Bronchial epithelial cell (primary cell): ENCODE measurements around the gene KCNA5. TPM values are rescaled to one million over a fixed set of nuclear protein-coding genes. Genes with fewer than 3 reads are reported as not detected.

Experiments used
- DNase-seq: peaks from one replicate; pipeline ENCODE4 v3.0.0-alpha.2; 2010; ENCODE audit warnings: low read depth
- FAIRE-seq: peaks from 2 replicates; lab custom pipeline; 2011; peaks lifted over from hg19 to GRCh38; lab: Jason Lieb, UNC
- H3K27me3 ChIP-seq: 2 replicates; pipeline ENCODE4 v1.5.1; 2011; ENCODE audit warnings: low read length; ENCODE audit not compliant: control insufficient read depth, insufficient read depth
- H3K36me3 ChIP-seq: 2 replicates; pipeline ENCODE4 v1.5.1; 2011; ENCODE audit warnings: low read length; ENCODE audit not compliant: control insufficient read depth, insufficient read depth
- H3K4me3 ChIP-seq: 2 replicates; pipeline ENCODE4 v1.5.1; 2011; ENCODE audit warnings: mild to moderate bottlenecking, low read depth, low read length, control low read depth
- CTCF ChIP-seq: IDR thresholded peaks from 2 replicates; pipeline ENCODE4 v1.5.1; 2011; ENCODE audit warnings: mild to moderate bottlenecking, moderate library complexity, low read length, control low read depth, inconsistent platforms; ENCODE audit not compliant: insufficient read depth, severe bottlenecking
- total RNA-seq: library from RNA; depleted of rRNA; stranded (reverse); fragments of >200 nt; gene quantifications from 2 replicates; pipeline ENCODE4 v1.2.1, GENCODE V29; 2014

Gene KCNA5
- total RNA-seq, 1 donor from 2014 or later, result not detected

GRCh38 chr12:5073054-5073453, 29.4 kb downstream of the KCNA5 start:
- no peak for FAIRE-seq
- no peak for DNase-seq
- no peak overlapping the region for H3K4me3 ChIP-seq
- no peaks in the 10 kb centered on the region for H3K36me3 ChIP-seq
- no peaks in the 10 kb centered on the region for H3K27me3 ChIP-seq
- TF ChIP-seq CTCF, result no peak

GRCh38 chr12:5073853-5074252, 30.2 kb downstream of the KCNA5 start:
- FAIRE-seq (no peak), DNase-seq (no peak)
- no peak overlapping the region for H3K4me3 ChIP-seq
- no peaks in the 10 kb centered on the region for H3K36me3 ChIP-seq
- TF ChIP-seq CTCF, result peak; percentile 23
- H3K27me3 ChIP-seq, result no peaks in the 10 kb centered on the region

GRCh38 chr12:5076761-5077160, 33.1 kb downstream of the KCNA5 start:
- DNase-seq, result no peak
- Histone ChIP-seq H3K27me3 (no peaks in the 10 kb centered on the region), H3K36me3 (no peaks in the 10 kb centered on the region), H3K4me3 (no peak overlapping the region)
- no peak for TF ChIP-seq CTCF
- no peak for FAIRE-seq

- FAIRE-seq, result no peak
- H3K27me3 ChIP-seq, result no peaks in the 10 kb centered on the region
Measured at GRCh38 chr12:5078423-5078822, 34.7 kb downstream of the KCNA5 start.

GRCh38 chr12:5081016-5081415, 37.3 kb downstream of the KCNA5 start:
- no peaks in the 10 kb centered on the region for H3K27me3 ChIP-seq
- H3K4me3 ChIP-seq, result no peak overlapping the region
- no peaks in the 10 kb centered on the region for H3K36me3 ChIP-seq
- DNase-seq, result no peak
- no peak for TF ChIP-seq CTCF
- FAIRE-seq, result no peak

More at GRCh38 chr12:5078423-5078822, 34.7 kb downstream of the KCNA5 start:
- no peak for TF ChIP-seq CTCF
- H3K4me3 ChIP-seq, result no peak overlapping the region
- H3K36me3 ChIP-seq, result no peaks in the 10 kb centered on the region
- no peak for DNase-seq
